NK-92 (cell line): ENCODE data around the gene LSMEM2.
"Not testable (repeated sequence)": the region's sequence is repeated elsewhere in the genome, so short reads cannot be mapped to it uniquely, and the experiment has no call there.

Source experiments
- DNase-seq: peaks from one replicate; lab custom pipeline; 2025; ENCODE audit not compliant: unreplicated experiment; lab: John Stamatoyannopoulos, UW

LSMEM2 gene

GRCh38 chr3:50264383-50264963 lies 14.4 kb upstream of the LSMEM2 start:
- no peak for DNase-seq

- no peak for DNase-seq
Measured at GRCh38 chr3:50264964-50265485, 13.9 kb upstream of the LSMEM2 start.

- no peak for DNase-seq
Measured at GRCh38 chr3:50265571-50265970, 13.3 kb upstream of the LSMEM2 start.

- no peak for DNase-seq
Measured at GRCh38 chr3:50266017-50266416, 12.9 kb upstream of the LSMEM2 start.

- no peak for DNase-seq
Measured at GRCh38 chr3:50266836-50267235, 12.1 kb upstream of the LSMEM2 start.

- DNase-seq: no peak
Measured at GRCh38 chr3:50267280-50267913, 11.5 kb upstream of the LSMEM2 start.

- DNase-seq: no peak
Measured at GRCh38 chr3:50268276-50268675, 10.6 kb upstream of the LSMEM2 start.

- DNase-seq: no peak
Measured at GRCh38 chr3:50268703-50269451, 10.0 kb upstream of the LSMEM2 start, which contains the start of gene SEMA3B. Gene SEMA3B, plus strand, starts transcription at chr3:50269147. Its CDS starts 94 bp downstream, at chr3:50269241.

GRCh38 chr3:50269460-50269859 lies 9.4 kb upstream of the LSMEM2 start:
- no peak for DNase-seq

- no peak for DNase-seq
Measured at GRCh38 chr3:50269977-50270413, 8.9 kb upstream of the LSMEM2 start.

GRCh38 chr3:50270422-50271224 lies 8.3 kb upstream of the LSMEM2 start:
- DNase-seq: no peak

- no peak for DNase-seq
Measured at GRCh38 chr3:50271314-50271936, 7.5 kb upstream of the LSMEM2 start.

- not testable (repeated sequence) for DNase-seq
Measured at GRCh38 chr3:50272538-50272910, 6.4 kb upstream of the LSMEM2 start.

GRCh38 chr3:50272911-50273688 lies 5.8 kb upstream of the LSMEM2 start:
- DNase-seq: no peak

GRCh38 chr3:50273689-50274065 lies 5.2 kb upstream of the LSMEM2 start:
- no peak for DNase-seq

- no peak for DNase-seq
Measured at GRCh38 chr3:50274371-50275104, 4.3 kb upstream of the LSMEM2 start.

- DNase-seq: no peak
Measured at GRCh38 chr3:50275141-50275995, 3.5 kb upstream of the LSMEM2 start.

- DNase-seq: no peak
Measured at GRCh38 chr3:50275996-50276761, 2.7 kb upstream of the LSMEM2 start.
